Liver (tissue), 9 donors: Measurements from ENCODE around the gene BARX1. TPM values are rescaled to one million over a fixed set of nuclear protein-coding genes. Genes with fewer than 3 reads are reported as not detected.

Source experiments
- DNase-seq: peaks from one replicate; pipeline ENCODE4 v3.0.0-alpha.2; 2017; ENCODE audit warnings: low spot score
- H3K27ac ChIP-seq, 2 donors: one replicate each; pipeline ENCODE4 v1.7.0; 2013; ENCODE audit warnings: inconsistent platforms in 2 of 2, low read length in 2 of 2, control low read depth in 1 of 2, low read depth in 1 of 2, mild to moderate bottlenecking in 1 of 2
- H3K27me3 ChIP-seq, 4 donors: one replicate each; pipeline versions ENCODE4 v1.6.1 to v1.7.0; 2013; ENCODE audit warnings: low read length in 3 of 4, inconsistent platforms in 1 of 4, mild to moderate bottlenecking in 1 of 4, moderate library complexity in 1 of 4; ENCODE audit not compliant: control insufficient read depth in 4 of 4, insufficient read depth in 4 of 4
- H3K36me3 ChIP-seq, 4 donors: one replicate each; pipeline versions ENCODE4 v1.6.1 to v1.7.0; 2013; ENCODE audit warnings: low read length in 3 of 4, mild to moderate bottlenecking in 3 of 4, low read depth in 1 of 4, moderate library complexity in 1 of 4; ENCODE audit not compliant: control insufficient read depth in 4 of 4, insufficient read depth in 3 of 4
- H3K4me1 ChIP-seq, 4 donors: one replicate each; pipeline versions ENCODE4 v1.6.1 to v1.7.0; 2013; ENCODE audit warnings: low read length in 3 of 4, mild to moderate bottlenecking in 3 of 4, moderate library complexity in 1 of 4; ENCODE audit not compliant: control insufficient read depth in 4 of 4, insufficient read depth in 4 of 4
- H3K4me3 ChIP-seq, 3 donors: one replicate each; pipeline versions ENCODE4 v1.6.1 to v1.7.0; 2013; ENCODE audit warnings: low read length in 3 of 3, control low read depth in 1 of 3, low read depth in 1 of 3, mild to moderate bottlenecking in 1 of 3
- H3K9ac ChIP-seq, 2 donors: one replicate each; pipeline ENCODE4 v1.7.0; 2013; ENCODE audit warnings: low read length in 2 of 2, mild to moderate bottlenecking in 2 of 2, moderate library complexity in 2 of 2, control low read depth in 1 of 2, low read depth in 1 of 2
- H3K9me3 ChIP-seq, 4 donors: one replicate each; pipeline versions ENCODE4 v1.6.1 to v1.7.0; 2013; ENCODE audit warnings: low read length in 3 of 4; ENCODE audit not compliant: control insufficient read depth in 4 of 4
- EGR1 ChIP-seq, 2 donors: IDR thresholded peaks; 2 replicates each; pipeline ENCODE4 v1.6.1; 2016 to 2018; ENCODE audit warnings: antibody characterized with exemption in 2 of 2, low read depth in 2 of 2
- FOXA1 ChIP-seq: IDR thresholded peaks from 2 replicates; pipeline ENCODE4 v1.6.1; 2016; ENCODE audit warnings: antibody characterized with exemption
- GABPA ChIP-seq, 2 donors: IDR thresholded peaks in 1 of 2; conservative IDR thresholded peaks in 1 of 2; 2 replicates each; pipeline ENCODE4 v1.6.1; 2016; ENCODE audit warnings: antibody characterized with exemption in 2 of 2, mild to moderate bottlenecking in 1 of 2, moderate library complexity in 1 of 2
- HNF4G ChIP-seq: IDR thresholded peaks from 2 replicates; pipeline ENCODE4 v1.6.1; 2016; ENCODE audit warnings: antibody characterized with exemption
- JUND ChIP-seq, 2 donors: IDR thresholded peaks; 2 replicates each; pipeline ENCODE4 v1.6.1; 2016; ENCODE audit warnings: antibody characterized with exemption in 2 of 2
- NR2F2 ChIP-seq: IDR thresholded peaks from 2 replicates; pipeline ENCODE4 v1.6.1; 2016; ENCODE audit warnings: antibody characterized with exemption
- RAD21 ChIP-seq, 2 donors: IDR thresholded peaks; 2 replicates each; pipeline ENCODE4 v1.6.1; 2016; ENCODE audit warnings: antibody characterized with exemption in 2 of 2, mild to moderate bottlenecking in 2 of 2
- SP1 ChIP-seq: IDR thresholded peaks from 2 replicates; pipeline ENCODE4 v1.6.1; 2018; ENCODE audit warnings: antibody characterized with exemption, mild to moderate bottlenecking
- TAF1 ChIP-seq: conservative IDR thresholded peaks from 2 replicates; pipeline ENCODE4 v1.6.1; 2016; ENCODE audit warnings: antibody characterized with exemption, mild to moderate bottlenecking
- YY1 ChIP-seq: IDR thresholded peaks from 2 replicates; pipeline ENCODE4 v1.6.1; 2016; ENCODE audit warnings: antibody characterized with exemption, mild to moderate bottlenecking
- WGBS: extraction: QIAGEN DNeasy Blood & Tissue Kit; methylation state at CpG from one replicate; pipeline ENCODE4 v1.1.7; 2013; 5-methylcytosine and 5-hydroxymethylcytosine counted together
- polyA plus RNA-seq, 2 donors: library from polyadenylated mRNA; stranded (reverse) in 1 of 2; unstranded in 1 of 2; fragments of 200-250 nt in 1 of 2; fragments of >200 nt in 1 of 2; fragmentation: Nextera tagmentation in 1 of 2; extraction: Ambion mirVana in 1 of 2; gene quantifications; one replicate each; pipeline versions ENCODE4 v1.2.1 to v1.2.3, GENCODE V29; 2013 to 2015
- total RNA-seq, 2 donors: library from RNA; depleted of rRNA; stranded (reverse); fragments of >200 nt; gene quantifications; one replicate each; pipeline ENCODE4 v1.2.3, GENCODE V29; 2014
- TF ChIP-seq, protein P1 (sequence below): IDR thresholded peaks from 2 replicates; pipeline ENCODE4 v1.6.1; 2016; ENCODE audit warnings: antibody characterized with exemption
- TF ChIP-seq, protein P2 (sequence below): IDR thresholded peaks from 2 replicates; pipeline ENCODE4 v1.6.1; 2016; ENCODE audit warnings: antibody characterized with exemption
- TF ChIP-seq, protein P3 (sequence below): fragments of 150-350 bp; IDR thresholded peaks from 2 replicates; pipeline ENCODE4 v1.5.1; 2017; ENCODE audit warnings: improper control_type of control experiment, low read depth, low read length; ENCODE audit not compliant: missing input control
- TF ChIP-seq, protein P4 (sequence below): IDR thresholded peaks from 2 replicates; pipeline ENCODE4 v1.6.1; 2016; ENCODE audit warnings: antibody characterized with exemption
- TF ChIP-seq, protein P5 (sequence below): IDR thresholded peaks from 2 replicates; pipeline ENCODE4 v1.6.1; 2016; ENCODE audit warnings: antibody characterized with exemption, mild to moderate bottlenecking
- donor health status: healthy.
- donor health status: healthy.
- donor health status: healthy.
- donor health status: healthy.
- donor health status: healthy.

Gene BARX1
- total and polyA plus RNA-seq, 4 donors: not detected

DNA sequence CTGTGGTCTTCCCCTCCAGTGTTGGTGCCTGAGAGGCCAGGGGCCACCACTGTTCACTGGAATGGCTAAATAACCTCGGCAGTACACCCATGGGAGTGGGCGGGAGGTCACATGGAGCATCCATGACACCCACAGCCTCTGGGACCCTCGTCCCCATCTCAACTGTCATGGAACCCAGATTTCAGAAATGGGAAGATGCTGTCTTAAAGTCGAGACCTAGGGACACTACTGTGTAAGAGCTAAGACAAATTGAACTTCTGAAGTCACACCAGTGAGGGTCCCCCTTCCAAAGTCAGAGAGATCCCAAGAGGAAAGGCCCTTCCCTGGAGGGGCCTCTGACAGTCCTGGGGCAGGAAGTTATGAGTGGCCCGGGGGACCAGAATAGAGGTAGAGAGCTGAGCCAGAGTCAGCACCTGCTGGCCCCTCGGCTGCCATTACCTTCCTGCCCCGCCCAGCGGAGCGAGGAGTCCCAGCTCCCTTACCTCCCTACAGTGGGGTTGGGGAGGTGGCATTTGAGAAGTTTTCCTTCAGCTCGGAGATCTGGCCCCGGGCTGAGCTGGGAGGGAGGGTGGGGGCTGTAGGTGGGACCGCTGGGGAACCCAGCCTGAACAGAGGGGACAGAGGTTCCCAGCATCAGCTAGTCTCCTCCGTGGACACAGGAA, 7.6 kb downstream of the BARX1 start:
- WGBS: 10% methylated on average over 13 of the region's 13 CpGs
- no peak overlapping the region for H3K4me3 ChIP-seq
- no peak overlapping the region for H3K9ac ChIP-seq
- H3K4me1 ChIP-seq: peaks cover 12 to 32% (median 26%) of the 10 kb centered on the region in 4 donors
- no peaks in the 10 kb centered on the region for H3K36me3 ChIP-seq
- H3K9me3 ChIP-seq: no peaks in the 10 kb centered on the region
- TF ChIP-seq HNF4G (no peak), NR2F2 (no peak), GABPA (IDR thresholded peaks at IDR 0.05 in 1 of 2, conservative IDR thresholded peaks at IDR 0.05 in 1 of 2) (no peak), SP1 (no peak), YY1 (no peak), RAD21 (IDR thresholded peaks at IDR 0.05) (no peak), JUND (IDR thresholded peaks at IDR 0.05) (no peak), EGR1 (IDR thresholded peaks at IDR 0.05; ENCODE audit: low read depth in 2 of 2) (no peak), FOXA1 (no peak), TAF1 (no peak)
- TF ChIP-seq, protein P1, sequence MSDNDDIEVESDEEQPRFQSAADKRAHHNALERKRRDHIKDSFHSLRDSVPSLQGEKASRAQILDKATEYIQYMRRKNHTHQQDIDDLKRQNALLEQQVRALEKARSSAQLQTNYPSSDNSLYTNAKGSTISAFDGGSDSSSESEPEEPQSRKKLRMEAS: no peak
- TF ChIP-seq, protein P2, sequence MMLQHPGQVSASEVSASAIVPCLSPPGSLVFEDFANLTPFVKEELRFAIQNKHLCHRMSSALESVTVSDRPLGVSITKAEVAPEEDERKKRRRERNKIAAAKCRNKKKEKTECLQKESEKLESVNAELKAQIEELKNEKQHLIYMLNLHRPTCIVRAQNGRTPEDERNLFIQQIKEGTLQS: no peak
- TF ChIP-seq, protein P3, sequence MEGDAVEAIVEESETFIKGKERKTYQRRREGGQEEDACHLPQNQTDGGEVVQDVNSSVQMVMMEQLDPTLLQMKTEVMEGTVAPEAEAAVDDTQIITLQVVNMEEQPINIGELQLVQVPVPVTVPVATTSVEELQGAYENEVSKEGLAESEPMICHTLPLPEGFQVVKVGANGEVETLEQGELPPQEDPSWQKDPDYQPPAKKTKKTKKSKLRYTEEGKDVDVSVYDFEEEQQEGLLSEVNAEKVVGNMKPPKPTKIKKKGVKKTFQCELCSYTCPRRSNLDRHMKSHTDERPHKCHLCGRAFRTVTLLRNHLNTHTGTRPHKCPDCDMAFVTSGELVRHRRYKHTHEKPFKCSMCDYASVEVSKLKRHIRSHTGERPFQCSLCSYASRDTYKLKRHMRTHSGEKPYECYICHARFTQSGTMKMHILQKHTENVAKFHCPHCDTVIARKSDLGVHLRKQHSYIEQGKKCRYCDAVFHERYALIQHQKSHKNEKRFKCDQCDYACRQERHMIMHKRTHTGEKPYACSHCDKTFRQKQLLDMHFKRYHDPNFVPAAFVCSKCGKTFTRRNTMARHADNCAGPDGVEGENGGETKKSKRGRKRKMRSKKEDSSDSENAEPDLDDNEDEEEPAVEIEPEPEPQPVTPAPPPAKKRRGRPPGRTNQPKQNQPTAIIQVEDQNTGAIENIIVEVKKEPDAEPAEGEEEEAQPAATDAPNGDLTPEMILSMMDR: no peak
- TF ChIP-seq, protein P4, sequence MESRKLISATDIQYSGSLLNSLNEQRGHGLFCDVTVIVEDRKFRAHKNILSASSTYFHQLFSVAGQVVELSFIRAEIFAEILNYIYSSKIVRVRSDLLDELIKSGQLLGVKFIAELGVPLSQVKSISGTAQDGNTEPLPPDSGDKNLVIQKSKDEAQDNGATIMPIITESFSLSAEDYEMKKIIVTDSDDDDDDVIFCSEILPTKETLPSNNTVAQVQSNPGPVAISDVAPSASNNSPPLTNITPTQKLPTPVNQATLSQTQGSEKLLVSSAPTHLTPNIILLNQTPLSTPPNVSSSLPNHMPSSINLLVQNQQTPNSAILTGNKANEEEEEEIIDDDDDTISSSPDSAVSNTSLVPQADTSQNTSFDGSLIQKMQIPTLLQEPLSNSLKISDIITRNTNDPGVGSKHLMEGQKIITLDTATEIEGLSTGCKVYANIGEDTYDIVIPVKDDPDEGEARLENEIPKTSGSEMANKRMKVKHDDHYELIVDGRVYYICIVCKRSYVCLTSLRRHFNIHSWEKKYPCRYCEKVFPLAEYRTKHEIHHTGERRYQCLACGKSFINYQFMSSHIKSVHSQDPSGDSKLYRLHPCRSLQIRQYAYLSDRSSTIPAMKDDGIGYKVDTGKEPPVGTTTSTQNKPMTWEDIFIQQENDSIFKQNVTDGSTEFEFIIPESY: no peak
- TF ChIP-seq, protein P5, sequence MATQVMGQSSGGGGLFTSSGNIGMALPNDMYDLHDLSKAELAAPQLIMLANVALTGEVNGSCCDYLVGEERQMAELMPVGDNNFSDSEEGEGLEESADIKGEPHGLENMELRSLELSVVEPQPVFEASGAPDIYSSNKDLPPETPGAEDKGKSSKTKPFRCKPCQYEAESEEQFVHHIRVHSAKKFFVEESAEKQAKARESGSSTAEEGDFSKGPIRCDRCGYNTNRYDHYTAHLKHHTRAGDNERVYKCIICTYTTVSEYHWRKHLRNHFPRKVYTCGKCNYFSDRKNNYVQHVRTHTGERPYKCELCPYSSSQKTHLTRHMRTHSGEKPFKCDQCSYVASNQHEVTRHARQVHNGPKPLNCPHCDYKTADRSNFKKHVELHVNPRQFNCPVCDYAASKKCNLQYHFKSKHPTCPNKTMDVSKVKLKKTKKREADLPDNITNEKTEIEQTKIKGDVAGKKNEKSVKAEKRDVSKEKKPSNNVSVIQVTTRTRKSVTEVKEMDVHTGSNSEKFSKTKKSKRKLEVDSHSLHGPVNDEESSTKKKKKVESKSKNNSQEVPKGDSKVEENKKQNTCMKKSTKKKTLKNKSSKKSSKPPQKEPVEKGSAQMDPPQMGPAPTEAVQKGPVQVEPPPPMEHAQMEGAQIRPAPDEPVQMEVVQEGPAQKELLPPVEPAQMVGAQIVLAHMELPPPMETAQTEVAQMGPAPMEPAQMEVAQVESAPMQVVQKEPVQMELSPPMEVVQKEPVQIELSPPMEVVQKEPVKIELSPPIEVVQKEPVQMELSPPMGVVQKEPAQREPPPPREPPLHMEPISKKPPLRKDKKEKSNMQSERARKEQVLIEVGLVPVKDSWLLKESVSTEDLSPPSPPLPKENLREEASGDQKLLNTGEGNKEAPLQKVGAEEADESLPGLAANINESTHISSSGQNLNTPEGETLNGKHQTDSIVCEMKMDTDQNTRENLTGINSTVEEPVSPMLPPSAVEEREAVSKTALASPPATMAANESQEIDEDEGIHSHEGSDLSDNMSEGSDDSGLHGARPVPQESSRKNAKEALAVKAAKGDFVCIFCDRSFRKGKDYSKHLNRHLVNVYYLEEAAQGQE: no peak
- H3K27me3 ChIP-seq: peaks cover 3 to 32% (median 25%) of the 10 kb centered on the region in 4 donors
- DNase-seq: no peak
- no peak overlapping the region for H3K27ac ChIP-seq

DNA sequence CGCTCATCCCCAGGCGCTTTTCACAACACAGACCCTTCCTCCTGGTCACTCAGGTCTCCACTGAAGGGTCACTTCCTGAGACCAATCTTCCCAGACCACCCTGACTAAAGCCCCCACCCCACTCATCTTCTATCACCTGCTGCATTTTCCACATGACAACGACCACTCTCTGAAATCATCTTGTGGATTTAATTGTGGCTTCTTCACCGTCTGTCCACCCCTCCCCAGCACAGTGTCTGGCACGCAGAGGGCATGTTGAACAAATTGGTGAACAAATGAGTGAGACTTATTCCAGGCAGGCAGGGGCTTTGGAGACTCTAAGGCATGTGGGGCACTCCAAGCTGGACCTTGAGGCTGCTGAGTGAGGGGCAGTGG, 8.8 kb downstream of the BARX1 start:
- DNase-seq: no peak
- Histone ChIP-seq H3K4me1 (peaks cover 6 to 20% (median 16%) of the 10 kb centered on the region in 4 donors), H3K36me3 (no peaks in the 10 kb centered on the region), H3K9ac (no peak overlapping the region), H3K27me3 (peaks cover 3 to 26% (median 21%) of the 10 kb centered on the region in 4 donors), H3K9me3 (no peaks in the 10 kb centered on the region), H3K27ac (no peak overlapping the region), H3K4me3 (no peak overlapping the region)
- TF ChIP-seq YY1: no peak
- TF ChIP-seq RAD21 (IDR thresholded peaks at IDR 0.05): no peak
- 6% methylated on average over 5 of the region's 5 CpGs for WGBS
